NCI-H345 (cell line): ENCODE data around the gene SLC2A3.
"Not testable (repeated sequence)": the region's sequence is repeated elsewhere in the genome, so short reads cannot be mapped to it uniquely, and the experiment has no call there.

ENCODE experiments used
- DNase-seq: peaks from one replicate; lab custom pipeline; 2025; lab: John Stamatoyannopoulos, UW

SLC2A3 gene

GRCh38 chr12:7951671-7952070 is 15.7 kb upstream of the SLC2A3 start:
- DNase-seq = no peak

- DNase-seq = not testable (repeated sequence)
These were observed 14.4 kb upstream of the SLC2A3 start for GRCh38 chr12:7950230-7950943.

GRCh38 chr12:7948589-7949260 is 12.7 kb upstream of the SLC2A3 start:
- no peak for DNase-seq

DNA sequence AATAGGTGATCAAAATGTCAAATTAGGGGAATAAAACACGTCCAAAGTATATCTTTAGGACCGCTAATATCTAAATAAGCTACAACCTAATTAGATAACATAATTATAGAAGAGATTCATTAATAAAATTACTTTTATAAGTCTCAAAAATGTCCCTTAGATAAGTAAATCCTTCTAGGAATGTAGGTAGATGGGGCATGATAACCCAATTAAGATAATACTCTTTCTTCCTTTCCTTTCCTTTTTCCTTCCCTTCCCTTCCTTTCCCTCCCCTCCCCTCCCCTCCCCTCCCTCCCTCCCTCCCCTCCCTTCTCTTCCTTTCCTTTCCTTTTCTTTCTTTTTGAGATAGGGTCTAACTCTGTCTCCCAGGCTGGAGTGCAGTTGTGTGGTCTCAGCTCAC is 11.0 kb upstream of the SLC2A3 start:
- DNase-seq = no peak

DNA sequence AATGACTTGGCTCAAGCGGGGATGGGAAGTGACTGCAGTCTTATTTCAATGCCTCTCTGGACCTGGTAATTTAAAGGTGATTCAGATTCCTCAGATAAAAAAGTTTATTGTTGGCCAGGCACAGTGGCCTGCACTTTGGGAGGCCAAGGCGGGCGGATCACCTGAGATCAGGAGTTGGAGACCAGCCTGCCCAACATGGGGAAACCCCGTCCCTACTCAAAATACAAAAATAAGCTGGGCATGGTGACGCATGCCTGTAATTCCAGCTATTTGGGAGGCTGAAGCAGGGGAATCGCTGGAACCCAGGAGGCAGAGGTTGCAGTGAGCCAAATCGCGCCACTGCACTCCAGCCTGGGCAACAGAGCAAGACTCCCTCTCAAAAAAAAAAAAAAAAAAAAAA is 8.8 kb upstream of the SLC2A3 start:
- not testable (repeated sequence) for DNase-seq

GRCh38 chr12:7940906-7941305 is 4.9 kb upstream of the SLC2A3 start:
- no peak for DNase-seq

DNA sequence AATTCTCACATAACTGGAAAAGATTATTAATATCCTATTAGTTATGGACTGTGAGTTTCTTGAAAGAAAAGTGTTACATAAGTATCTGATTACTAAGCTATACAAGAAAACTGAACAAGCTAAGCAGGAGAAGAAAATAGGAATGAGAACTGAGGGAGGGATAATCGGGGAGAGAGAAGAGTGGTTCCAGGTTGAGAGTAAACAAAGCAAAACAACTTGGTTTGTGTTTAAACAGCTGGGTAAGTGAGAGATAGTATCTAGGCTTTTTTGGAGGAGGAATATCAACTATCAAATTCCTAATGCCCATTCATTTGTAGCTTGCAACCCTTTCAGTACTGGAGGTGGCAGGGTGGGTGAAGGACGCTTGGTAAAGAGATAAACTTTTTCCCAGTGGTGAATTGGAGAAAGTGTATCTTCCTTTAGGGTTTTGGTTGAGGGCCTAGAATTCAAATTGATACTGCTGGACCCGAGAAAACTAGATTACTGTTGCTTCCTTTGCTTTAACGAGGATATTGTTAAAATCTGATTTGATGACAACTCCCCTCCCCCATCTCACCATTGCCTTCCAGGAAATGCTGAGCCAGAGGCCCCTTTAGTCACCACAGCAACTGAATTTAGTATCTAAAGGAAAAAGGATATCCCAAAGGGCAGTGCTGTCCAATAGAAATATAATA is 2.0 kb upstream of the SLC2A3 start:
- no peak for DNase-seq

DNA sequence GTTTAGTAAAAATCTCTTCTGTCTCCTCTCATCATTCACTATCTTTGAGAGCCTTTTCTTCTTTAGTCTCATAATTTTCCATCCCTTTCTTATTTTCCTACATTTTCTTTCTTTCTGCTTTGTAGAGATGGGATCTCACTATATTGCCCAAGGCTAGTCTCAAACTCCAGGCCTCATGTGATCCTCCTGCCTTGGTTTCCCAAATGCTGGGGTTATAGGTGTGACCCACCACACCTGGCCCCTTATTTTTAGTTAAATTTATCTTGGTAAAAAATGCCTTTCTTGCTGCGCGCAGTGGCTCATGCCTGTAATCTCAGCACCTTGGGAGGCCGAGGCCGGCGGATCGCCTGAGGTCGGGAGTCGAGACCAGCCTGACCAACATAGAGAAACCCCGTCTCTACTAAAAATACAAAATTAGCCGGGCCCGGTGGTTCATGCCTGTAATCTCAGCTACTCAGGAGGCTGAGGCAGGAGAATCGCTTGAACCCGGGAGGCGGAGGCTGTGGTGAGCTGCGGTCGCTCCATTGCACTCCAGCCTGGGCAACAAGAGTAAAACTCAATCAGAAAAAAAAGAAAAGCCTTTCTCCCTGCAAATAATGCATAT is 996 bp downstream of the SLC2A3 start:
- no peak for DNase-seq

GRCh38 chr12:7934091-7934888 is 1.7 kb downstream of the SLC2A3 start:
- DNase-seq = no peak

GRCh38 chr12:7933255-7933726 is 2.7 kb downstream of the SLC2A3 start:
- DNase-seq = peak; percentile 80

DNA sequence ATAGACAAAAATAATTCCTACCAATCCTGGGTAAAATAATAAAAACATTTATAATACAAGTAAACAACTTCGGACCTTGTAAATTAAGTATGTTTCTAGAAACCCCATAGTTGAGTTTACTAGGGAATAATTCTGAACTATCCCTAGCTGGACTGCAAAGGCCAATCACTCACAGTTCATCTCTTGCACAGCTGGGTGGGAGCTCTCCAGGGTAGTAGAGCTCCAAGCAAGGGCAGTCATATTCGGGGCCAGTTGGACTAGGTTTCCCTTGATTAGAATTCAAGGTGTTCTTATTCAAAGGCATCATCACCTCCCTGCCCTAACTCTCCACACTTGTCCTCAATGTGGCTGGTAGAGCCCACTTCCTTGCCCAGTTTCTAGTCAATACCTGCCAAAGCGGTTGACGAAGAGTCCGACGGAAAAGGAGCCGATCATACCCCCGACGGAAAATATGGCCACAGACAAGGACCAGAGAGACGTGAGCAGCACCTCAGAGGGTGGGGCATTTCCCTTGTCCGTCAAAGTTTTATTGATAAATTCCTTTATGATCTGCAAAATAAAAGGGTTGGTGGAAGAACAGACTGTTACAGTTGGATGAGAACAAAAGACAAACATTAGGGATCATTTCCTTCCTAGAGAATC is 3.3 kb downstream of the SLC2A3 start:
- DNase-seq = not testable (repeated sequence)

- peak; percentile 10 for DNase-seq
These were observed 6.7 kb downstream of the SLC2A3 start for GRCh38 chr12:7929083-7929792.

- no peak for DNase-seq
These were observed 8.5 kb downstream of the SLC2A3 start for GRCh38 chr12:7927470-7927869.

- DNase-seq = not testable (repeated sequence)
These were observed 9.8 kb downstream of the SLC2A3 start for GRCh38 chr12:7926068-7926666.

- DNase-seq = no peak
These were observed 12.4 kb downstream of the SLC2A3 start for GRCh38 chr12:7923241-7924236.

DNA sequence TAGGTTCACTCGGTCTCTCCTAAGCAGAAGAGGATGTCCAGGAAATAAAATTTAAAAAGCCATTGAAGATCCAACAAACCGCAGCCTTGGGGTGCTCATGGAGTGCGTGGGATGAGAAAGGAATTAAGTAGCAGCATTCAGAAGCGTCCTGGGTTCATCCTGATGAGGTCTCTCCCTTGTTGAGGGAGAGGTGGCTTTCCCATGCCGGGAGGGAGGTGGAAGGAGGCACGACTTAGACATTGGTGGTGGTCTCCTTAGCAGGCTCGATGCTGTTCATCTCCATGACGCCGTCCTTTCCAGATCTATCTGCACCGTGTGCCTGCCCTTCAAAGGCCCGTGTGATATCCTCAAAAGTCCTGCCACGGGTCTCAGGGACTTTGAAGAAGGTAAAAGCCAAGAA is 14.8 kb downstream of the SLC2A3 start:
- not testable (repeated sequence) for DNase-seq

- not testable (repeated sequence) for DNase-seq
These were observed 17.8 kb downstream of the SLC2A3 start for GRCh38 chr12:7918268-7918590.

- DNase-seq = no peak
These were observed 18.4 kb downstream of the SLC2A3 start for GRCh38 chr12:7917392-7918267.
